Islet of Langerhans (tissue), 1 donor: ENCODE results near the gene RHEX.
A peak's percentile ranks its signal among the peaks of the same experiment; 100 is the strongest.
"Not testable (repeated sequence)": the region's sequence is repeated elsewhere in the genome, so short reads cannot be mapped to it uniquely, and the experiment has no call there.

ENCODE experiments used
- FAIRE-seq: peaks from one replicate; lab custom pipeline; 2011; peaks lifted over from hg19 to GRCh38; lab: Jason Lieb, UNC

RHEX gene

GRCh38 chr1:206030714-206031113 is 22.3 kb upstream of the RHEX start:
- peak; percentile 47 for FAIRE-seq

- no peak for FAIRE-seq
Measured at GRCh38 chr1:206032380-206033140, 20.4 kb upstream of the RHEX start.

DNA sequence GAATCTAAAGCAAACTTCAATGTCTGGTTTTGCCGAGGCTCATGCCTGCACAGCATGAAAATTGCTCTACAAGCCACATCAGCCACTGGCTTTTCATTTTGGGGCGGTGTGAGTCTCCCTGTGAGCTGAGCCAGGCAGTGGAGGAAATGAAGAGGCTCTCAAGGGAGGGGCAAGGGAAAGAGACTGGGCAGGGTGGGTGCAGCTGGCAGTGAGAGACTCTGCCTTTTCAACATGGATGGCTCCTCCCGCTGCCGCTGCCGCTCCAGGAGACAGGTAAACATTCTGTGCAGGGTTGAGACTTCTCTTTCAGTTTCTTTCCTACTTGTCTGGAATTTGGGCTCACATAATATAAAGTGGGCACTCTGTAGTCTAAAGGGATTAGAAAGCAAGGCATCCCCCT is 17.9 kb upstream of the RHEX start:
- no peak for FAIRE-seq

DNA sequence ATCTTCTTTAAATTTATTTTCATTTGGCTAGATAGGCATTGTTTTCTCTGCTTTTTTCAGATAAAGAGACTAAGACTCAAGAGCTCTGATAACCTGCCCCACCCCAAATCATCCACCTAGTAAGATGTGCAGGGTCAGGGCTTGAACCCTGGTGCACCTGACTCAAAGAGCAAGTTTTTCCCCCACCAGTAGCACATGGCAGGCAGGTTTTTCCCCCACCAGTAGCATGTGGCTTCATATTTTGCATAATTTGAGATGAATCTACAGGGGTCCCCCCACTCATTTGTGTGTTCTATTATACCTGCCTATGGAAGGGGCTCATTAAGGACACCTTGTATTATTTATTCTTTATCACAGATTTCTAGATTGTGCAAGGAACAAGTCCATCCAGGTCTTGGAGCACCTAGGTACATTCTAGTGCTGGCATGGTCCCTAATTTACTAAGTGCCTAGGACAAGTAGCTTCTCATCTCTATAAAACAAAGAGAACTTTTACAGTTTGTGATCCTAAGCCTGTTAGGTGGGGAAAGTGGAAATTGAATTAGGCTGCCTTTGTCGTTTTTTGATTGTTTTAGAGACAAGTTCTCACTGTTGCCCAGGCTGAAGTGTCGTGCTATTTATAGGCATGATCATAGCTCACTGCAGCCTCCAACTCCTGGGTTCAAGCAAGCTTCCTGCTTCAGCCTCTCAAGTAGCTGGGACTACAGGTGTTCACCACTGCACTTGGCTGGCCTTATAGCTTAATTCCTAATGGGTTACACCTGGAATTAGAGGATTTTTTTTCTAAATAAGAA is 16.1 kb upstream of the RHEX start:
- FAIRE-seq: no peak

DNA sequence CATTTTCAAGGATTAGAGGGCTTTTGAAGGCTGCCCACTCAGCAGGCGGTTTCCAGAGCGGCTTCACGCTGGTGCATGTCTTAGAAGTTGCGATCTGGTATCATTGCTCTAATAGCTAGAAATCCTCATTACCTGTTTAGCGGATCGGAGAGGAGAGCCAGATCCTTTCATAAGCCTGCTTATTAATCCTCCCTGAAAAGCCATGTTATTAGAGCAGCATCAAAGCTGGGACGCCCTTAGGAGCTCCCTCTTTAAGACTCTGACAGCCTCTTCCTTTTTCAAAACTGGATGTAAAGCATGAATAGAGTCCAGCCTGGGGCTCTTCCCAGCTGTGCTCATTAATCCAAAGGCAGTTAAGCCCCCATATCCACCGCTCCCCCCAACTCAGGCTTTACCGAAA is 15.4 kb upstream of the RHEX start:
- no peak for FAIRE-seq

GRCh38 chr1:206039046-206039973 is 13.7 kb upstream of the RHEX start:
- no peak for FAIRE-seq

GRCh38 chr1:206040328-206040727 is 12.6 kb upstream of the RHEX start:
- no peak for FAIRE-seq

DNA sequence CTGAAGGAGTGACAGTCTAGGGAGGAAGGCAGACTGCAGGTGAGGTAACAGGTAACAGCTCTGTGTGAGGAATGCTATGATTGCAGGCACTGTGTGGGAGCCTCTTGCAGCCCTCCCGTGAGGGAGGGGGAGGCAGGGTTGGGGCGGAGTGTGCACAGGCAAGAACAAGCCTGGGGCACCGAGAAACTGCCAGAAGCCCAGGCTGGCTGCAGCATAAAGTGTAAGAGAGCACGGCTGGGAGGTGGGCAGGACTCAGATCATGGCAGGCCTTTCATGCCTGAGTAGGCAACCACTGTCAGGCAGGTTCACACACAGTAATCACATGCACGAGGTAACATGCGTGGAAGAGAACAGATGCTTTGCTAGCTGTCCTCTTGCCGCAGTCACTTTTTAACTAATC is 11.3 kb upstream of the RHEX start:
- no peak for FAIRE-seq

DNA sequence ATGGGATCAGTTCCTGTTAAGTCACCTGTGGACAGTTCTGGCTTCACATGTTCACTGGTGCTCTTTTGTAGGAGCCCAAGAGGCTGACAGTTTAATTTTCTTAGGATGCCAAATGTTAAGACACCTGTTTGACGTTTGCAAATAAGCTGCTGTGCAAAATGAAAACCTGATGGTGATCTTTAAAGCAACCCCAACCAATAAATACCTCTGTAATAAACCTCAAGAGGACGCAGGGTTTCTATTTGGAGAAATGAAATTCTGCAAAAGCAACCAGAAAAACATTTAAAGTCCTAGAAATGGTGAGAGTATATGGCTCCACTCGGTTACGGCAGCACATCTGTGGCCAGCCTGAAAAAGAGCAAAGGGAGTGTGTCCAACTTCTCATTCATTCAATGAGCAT is 5.7 kb upstream of the RHEX start:
- FAIRE-seq: no peak

GRCh38 chr1:206048582-206048981 is 4.4 kb upstream of the RHEX start:
- no peak for FAIRE-seq

DNA sequence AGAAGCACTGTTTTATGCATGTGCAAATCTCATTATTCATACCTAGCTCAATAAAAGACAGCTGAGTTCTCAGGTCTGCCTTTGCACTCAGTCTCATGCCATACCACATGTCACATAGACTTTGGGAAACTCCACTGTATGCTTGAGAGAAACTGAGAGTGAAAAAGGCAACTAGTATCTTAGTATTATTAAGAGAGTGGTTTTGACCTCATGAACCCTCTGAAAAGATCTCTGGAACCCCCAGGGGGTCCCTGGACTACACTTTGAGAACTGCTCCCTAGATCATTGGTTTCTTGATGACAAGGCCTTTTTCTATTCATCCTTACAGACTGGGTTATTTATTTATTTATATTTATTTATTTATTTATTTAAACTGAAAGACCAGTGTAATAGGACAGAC is 3.7 kb upstream of the RHEX start:
- no peak for FAIRE-seq

DNA sequence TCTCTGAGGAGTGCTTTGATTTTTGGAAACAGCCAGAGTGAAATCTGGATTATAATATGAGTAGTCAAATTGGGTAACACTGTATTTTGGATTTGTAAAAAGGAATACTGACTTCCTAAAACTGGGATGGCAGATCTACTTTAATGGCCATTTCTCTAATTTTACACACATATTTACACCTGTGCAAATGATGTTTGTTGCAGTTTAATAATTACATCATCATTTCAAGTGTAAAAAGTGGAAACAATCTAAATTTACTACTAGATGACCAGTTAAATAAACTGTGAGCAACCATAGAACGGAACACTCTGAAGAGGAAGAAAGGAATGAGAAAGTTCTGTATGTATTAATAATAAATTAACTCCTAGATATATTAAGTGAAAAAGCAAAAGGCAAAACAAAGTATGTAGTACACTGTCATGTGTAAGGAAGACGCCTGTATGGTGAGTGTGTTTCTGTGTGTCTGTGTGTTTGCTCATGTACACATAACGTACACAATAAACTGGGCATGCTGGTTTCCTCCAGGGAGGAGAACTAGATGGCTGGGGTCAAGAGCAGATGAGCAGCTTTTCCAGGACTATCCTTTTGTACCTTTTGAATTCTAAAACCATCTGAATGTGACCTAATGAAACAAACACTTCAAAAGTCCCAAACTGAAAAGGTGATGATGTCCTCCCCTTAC is 2.9 kb upstream of the RHEX start:
- FAIRE-seq: no peak

DNA sequence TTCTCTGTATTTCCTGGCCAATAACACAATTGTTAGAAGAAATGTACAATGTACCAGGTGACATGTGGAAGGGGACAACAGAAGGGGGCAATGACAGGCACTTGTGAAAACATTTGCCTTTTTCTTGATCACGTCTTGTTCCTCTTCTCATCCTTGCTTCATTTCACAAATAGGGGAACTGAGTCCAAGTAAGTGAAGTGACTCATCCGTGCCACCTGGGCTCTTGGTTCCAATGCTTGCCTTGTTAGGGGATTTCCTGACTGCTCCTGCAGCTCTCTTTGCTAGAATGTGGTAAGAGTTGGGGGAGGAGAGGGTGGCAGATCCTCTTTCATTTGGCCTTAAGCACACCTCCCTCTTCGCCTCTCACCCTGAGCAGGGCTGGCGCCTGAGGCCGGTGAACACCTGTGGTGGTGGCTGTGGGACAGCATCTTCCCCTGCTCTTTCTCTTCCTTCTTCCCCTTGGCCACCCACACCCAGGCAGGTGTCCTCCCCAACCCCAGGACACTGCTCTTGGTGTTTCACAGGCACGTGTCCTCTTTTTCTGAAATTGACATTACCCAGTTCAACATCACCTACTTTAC is 2.2 kb upstream of the RHEX start:
- no peak for FAIRE-seq

GRCh38 chr1:206052231-206052865 is 625 bp upstream of the RHEX start:
- FAIRE-seq: not testable (repeated sequence)

DNA sequence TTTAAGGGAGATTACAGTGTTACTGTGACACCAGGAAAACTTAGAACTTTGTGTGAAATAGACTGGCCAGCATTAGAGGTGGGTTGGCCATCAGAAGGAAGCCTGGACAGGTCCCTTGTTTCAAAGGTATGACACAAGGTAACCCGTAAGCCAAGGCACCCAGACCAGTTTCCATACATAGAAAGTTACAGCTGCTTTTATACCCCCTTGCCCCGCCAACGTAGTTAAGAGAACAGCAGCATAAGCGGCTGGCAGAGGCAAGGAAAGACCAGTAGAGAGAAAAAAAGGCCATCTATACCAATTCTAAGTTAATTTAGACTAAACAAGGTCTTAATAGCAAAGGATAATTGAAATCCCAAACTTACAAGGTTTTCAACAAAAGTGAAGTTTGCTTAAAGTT is 643 bp downstream of the RHEX start:
- not testable (repeated sequence) for FAIRE-seq

DNA sequence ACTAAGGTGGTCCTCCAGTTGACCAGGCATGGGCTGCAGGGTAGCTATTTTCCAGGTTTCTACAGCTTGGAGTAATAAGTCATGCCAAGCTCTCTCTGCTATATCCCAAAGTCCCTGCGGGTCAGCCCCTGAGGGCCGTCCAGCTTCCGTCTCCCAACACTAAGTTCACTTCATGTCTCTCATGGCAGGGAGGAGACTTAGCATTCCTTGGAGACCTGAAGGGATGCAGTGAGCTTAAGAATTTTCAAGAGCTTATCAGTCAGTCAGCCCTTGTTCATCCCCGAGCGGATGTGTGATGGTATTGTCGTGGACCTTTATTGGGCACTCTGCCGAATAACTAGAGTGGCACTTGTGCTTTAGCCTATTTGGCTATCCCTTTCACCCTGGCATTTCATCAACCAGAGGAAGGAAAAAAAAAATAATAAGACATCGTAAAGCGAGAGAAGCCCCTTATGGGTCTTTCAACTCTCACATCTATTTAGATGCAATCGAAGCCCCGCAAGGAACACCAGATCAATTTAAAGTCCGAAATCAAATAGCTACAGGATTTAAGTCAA is 2.2 kb downstream of the RHEX start:
- FAIRE-seq: not testable (repeated sequence)

DNA sequence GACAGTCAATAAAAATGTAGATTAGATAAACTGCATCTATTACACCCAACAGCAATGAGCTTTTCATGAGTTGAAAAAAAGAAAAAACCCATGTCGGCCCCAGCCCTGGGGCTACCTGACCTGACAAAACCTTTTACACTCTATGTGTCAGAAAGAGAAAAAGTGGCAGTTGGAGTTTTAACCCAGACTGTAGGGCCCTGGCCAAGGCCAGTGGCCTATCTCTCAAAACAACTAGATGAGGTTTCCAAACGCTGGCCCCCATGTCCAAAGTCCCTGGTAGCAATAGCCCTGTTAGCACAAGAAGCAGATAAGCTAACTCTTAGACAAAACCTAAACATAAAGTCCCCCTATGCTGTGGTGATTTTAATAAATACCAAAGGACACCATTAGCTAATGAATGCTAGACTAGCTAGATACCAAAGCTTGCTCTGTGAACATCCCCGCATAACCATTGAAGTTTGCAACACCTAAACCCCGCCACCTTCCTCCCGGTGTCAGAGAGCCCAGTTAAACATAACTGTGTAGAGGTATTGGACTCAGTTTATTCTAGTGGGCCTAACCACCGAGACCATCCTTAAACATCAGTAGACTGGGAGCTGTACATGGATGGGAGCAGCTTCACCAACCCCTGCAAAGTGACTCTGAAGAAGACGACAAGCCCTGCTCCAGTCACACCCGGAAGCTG is 2.8 kb downstream of the RHEX start:
- not testable (repeated sequence) for FAIRE-seq

DNA sequence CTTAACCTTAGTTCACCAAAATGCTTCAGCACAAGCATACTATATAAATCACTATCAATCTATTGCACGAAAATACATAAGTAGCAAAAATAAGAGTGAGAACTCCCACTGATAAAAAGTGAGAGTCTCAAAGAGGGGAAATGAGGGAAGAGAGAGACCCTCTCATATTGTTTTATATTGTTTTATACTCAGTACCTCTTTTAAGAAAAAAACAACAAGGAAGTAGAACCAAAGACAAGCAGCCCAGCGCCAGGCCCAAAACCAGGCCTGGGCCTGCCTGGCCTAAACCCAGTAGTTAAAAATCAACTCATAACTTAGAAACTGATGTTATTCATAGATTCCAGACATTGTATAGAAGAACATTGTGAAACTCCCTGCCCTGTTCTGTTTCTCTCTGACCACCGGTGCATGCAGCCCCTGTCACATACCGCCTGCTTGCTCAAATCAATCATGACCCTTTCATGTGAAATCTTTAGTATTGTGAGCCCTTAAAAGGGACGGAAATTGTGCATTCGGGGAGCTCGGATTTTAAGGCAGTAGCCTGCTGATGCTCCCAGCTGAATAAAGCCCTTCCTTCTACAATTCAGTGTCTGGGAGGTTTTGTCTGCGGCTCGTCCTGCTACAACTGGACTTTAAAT is 5.4 kb downstream of the RHEX start:
- FAIRE-seq: not testable (repeated sequence)

DNA sequence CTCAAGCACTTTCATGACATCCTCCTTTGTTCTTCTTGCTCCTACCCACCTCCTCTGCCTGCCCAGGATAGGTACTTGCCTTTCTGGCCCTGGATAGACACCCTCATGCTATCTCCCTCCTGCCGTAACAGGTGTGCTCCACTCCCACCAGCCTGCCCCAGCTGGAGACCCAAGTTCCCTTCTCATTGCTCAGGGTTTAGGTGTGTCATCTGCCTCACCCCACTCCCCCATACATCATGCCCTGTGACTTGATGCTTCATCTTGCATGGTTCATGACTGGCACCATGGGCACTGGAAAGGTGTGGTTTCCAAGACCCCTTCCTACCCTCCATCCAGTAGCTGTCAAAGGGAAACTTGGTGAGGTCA is 5.9 kb downstream of the RHEX start:
- FAIRE-seq: no peak
